Vagina (tissue), 2 donors: ENCODE results near the gene LAMTOR3.

Experiments
- CTCF ChIP-seq, 3 experiments: fragments of 450-650 bp in 2 of 3; fragments of 200-600 bp in 1 of 3; sonication (generic) in 1 of 3; IDR thresholded peaks; one replicate each; pipeline ENCODE4 v1.5.1; 2017 to 2019; ENCODE audit warnings: antibody characterized with exemption in 3 of 3, mild to moderate bottlenecking in 2 of 3, moderate library complexity in 2 of 3
- POLR2A ChIP-seq, 2 donors: fragments of 450-650 bp; IDR thresholded peaks; one replicate each; pipeline ENCODE4 v1.6.1; 2017; ENCODE audit warnings: antibody characterized with exemption in 2 of 2, mild to moderate bottlenecking in 2 of 2, moderate library complexity in 2 of 2
- POLR2AphosphoS5 ChIP-seq, 2 donors: sonication (generic); formaldehyde crosslinking; IDR thresholded peaks; one replicate each; pipeline ENCODE4 v1.9.0; 2017; ENCODE audit warnings: antibody characterized with exemption in 2 of 2, mild to moderate bottlenecking in 2 of 2, low read depth in 1 of 2; ENCODE audit not compliant: insufficient read depth in 1 of 2

GRCh38 chr4:99863804-99864203 is 30.4 kb downstream of the LAMTOR3 start:
- TF ChIP-seq CTCF (IDR thresholded peaks at IDR 0.05): no peak
- TF ChIP-seq POLR2A (IDR thresholded peaks at IDR 0.05): no peak
- TF ChIP-seq POLR2AphosphoS5 (IDR thresholded peaks at IDR 0.05; ENCODE audit: insufficient read depth in 1 of 2, low read depth in 1 of 2): no peak
